Measurements from ENCODE around the gene KLHL41. TPM values are rescaled to one million over a fixed set of nuclear protein-coding genes. Genes with fewer than 3 reads are reported as not detected.

KLHL41 gene
- polyA plus RNA-seq, 1 donor (not counting 4 experiments of a cell fraction or from before 2014, with no cell fraction given), result 0.24 TPM

GRCh38 chr2:169462896-169463695 is 46.4 kb upstream of the KLHL41 start:
- FAIRE-seq (peak; percentile 55), DNase-seq (ENCODE audit: low read depth, low spot score) (no peak)
- H3K4me1 ChIP-seq (ENCODE audit: control insufficient read depth, extremely low read depth, insufficient read depth, low read length), result no peaks in the 10 kb centered on the region
- no peak overlapping the region for H2AFZ ChIP-seq (ENCODE audit: control insufficient read depth, low read length)
- H3K27ac ChIP-seq (ENCODE audit: control insufficient read depth, insufficient read depth, low read length), result no peak overlapping the region
- no peaks in the 10 kb centered on the region for H3K9me3 ChIP-seq (ENCODE audit: control insufficient read depth, low read depth, low read length)
- H3K9me1 ChIP-seq (ENCODE audit: control insufficient read depth, extremely low read depth, insufficient read depth, low read length), result no peaks in the 10 kb centered on the region
- H3K79me2 ChIP-seq (ENCODE audit: control insufficient read depth, insufficient read depth, low read length), result no peaks in the 10 kb centered on the region
- no peaks in the 10 kb centered on the region for H3K27me3 ChIP-seq (ENCODE audit: control insufficient read depth, extremely low read depth, insufficient read depth, low read length)
- H3K4me2 ChIP-seq (ENCODE audit: control insufficient read depth, extremely low read depth, insufficient read depth, low read depth, low read length), result no peak overlapping the region
- no peaks in the 10 kb centered on the region for H3K36me3 ChIP-seq (ENCODE audit: control insufficient read depth in 2 of 2, extremely low read depth in 1 of 2, insufficient read depth in 2 of 2, low read length in 2 of 2)
- no peak for TF ChIP-seq EZH2 (IDR thresholded peaks at IDR 0.05; ENCODE audit: low read length)
- no peak for TF ChIP-seq CTCF (optimal IDR thresholded peaks at IDR 0.05 in 1 of 3, IDR thresholded peaks at IDR 0.05 in 1 of 3, conservative IDR thresholded peaks at IDR 0.05 in 1 of 3; ENCODE audit: extremely low read depth in 1 of 3, insufficient read depth in 2 of 3, low read length in 3 of 3)
- dilution Hi-C loops (cut with MboI; ENCODE audit: extremely low pct_ligation_motif_present, low sequenced_read_pairs), result no loop called here
- H4K20me1 ChIP-seq (ENCODE audit: control insufficient read depth, extremely low read depth, insufficient read depth, low read length), result no peaks in the 10 kb centered on the region
- no peak overlapping the region for H3K4me3 ChIP-seq (ENCODE audit: control insufficient read depth in 2 of 3, extremely low read depth in 1 of 3, insufficient read depth in 2 of 3, low read depth in 1 of 3, low read length in 3 of 3)
- H3K9ac ChIP-seq (ENCODE audit: control insufficient read depth, extremely low read depth, insufficient read depth, low read length), result no peak overlapping the region

- no peak overlapping the region for H3K4me3 ChIP-seq (ENCODE audit: control insufficient read depth in 2 of 3, extremely low read depth in 1 of 3, insufficient read depth in 2 of 3, low read depth in 1 of 3, low read length in 3 of 3)
- no peaks in the 10 kb centered on the region for H3K36me3 ChIP-seq (ENCODE audit: control insufficient read depth in 2 of 2, extremely low read depth in 1 of 2, insufficient read depth in 2 of 2, low read length in 2 of 2)
- H2AFZ ChIP-seq (ENCODE audit: control insufficient read depth, low read length), result no peak overlapping the region
- H3K79me2 ChIP-seq (ENCODE audit: control insufficient read depth, insufficient read depth, low read length), result no peaks in the 10 kb centered on the region
- H3K9me3 ChIP-seq (ENCODE audit: control insufficient read depth, low read depth, low read length), result no peaks in the 10 kb centered on the region
- H3K27ac ChIP-seq (ENCODE audit: control insufficient read depth, insufficient read depth, low read length), result no peak overlapping the region
- no peak overlapping the region for H3K4me2 ChIP-seq (ENCODE audit: control insufficient read depth, extremely low read depth, insufficient read depth, low read depth, low read length)
- dilution Hi-C loops (cut with MboI; ENCODE audit: extremely low pct_ligation_motif_present, low sequenced_read_pairs), result no loop called here
- no peak for FAIRE-seq
- H4K20me1 ChIP-seq (ENCODE audit: control insufficient read depth, extremely low read depth, insufficient read depth, low read length), result no peaks in the 10 kb centered on the region
- no peaks in the 10 kb centered on the region for H3K4me1 ChIP-seq (ENCODE audit: control insufficient read depth, extremely low read depth, insufficient read depth, low read length)
- no peaks in the 10 kb centered on the region for H3K27me3 ChIP-seq (ENCODE audit: control insufficient read depth, extremely low read depth, insufficient read depth, low read length)
- no peak for TF ChIP-seq EZH2 (IDR thresholded peaks at IDR 0.05; ENCODE audit: low read length)
- TF ChIP-seq CTCF (optimal IDR thresholded peaks at IDR 0.05 in 1 of 3, IDR thresholded peaks at IDR 0.05 in 1 of 3, conservative IDR thresholded peaks at IDR 0.05 in 1 of 3; ENCODE audit: extremely low read depth in 1 of 3, insufficient read depth in 2 of 3, low read length in 3 of 3), result no peak
- DNase-seq (ENCODE audit: low read depth, low spot score), result no peak
- H3K9ac ChIP-seq (ENCODE audit: control insufficient read depth, extremely low read depth, insufficient read depth, low read length), result no peak overlapping the region
- H3K9me1 ChIP-seq (ENCODE audit: control insufficient read depth, extremely low read depth, insufficient read depth, low read length), result no peaks in the 10 kb centered on the region
Measured at GRCh38 chr2:169464466-169464865, 45.0 kb upstream of the KLHL41 start.
